Measurements from ENCODE around the gene AGBL4.

DNA sequence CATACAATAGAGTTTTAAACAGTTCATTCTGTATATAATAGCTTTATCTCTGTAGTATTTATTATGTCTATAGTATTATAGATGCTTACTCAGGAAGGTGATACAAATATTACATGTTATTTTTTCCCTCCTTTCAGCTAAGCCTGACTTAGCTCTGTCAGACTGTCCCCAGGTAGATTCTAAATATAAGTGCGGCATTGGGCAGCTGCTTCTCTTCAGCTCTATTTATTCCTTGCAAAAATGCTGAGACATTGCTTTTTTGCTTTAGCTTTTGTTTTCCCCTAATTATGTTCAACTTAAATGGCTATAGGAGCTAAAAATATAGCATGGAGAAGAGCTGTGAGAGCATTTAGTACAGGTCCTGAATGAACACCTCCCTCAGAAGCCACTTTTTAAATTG, 1043.8 kb downstream of the AGBL4 start:
- TF ChIP-seq, protein P1, sequence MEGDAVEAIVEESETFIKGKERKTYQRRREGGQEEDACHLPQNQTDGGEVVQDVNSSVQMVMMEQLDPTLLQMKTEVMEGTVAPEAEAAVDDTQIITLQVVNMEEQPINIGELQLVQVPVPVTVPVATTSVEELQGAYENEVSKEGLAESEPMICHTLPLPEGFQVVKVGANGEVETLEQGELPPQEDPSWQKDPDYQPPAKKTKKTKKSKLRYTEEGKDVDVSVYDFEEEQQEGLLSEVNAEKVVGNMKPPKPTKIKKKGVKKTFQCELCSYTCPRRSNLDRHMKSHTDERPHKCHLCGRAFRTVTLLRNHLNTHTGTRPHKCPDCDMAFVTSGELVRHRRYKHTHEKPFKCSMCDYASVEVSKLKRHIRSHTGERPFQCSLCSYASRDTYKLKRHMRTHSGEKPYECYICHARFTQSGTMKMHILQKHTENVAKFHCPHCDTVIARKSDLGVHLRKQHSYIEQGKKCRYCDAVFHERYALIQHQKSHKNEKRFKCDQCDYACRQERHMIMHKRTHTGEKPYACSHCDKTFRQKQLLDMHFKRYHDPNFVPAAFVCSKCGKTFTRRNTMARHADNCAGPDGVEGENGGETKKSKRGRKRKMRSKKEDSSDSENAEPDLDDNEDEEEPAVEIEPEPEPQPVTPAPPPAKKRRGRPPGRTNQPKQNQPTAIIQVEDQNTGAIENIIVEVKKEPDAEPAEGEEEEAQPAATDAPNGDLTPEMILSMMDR (IDR thresholded peaks at IDR 0.05 in 8 of 11, conservative IDR thresholded peaks at IDR 0.05 in 3 of 11): no peak
- no peak for TF ChIP-seq POLR2A (IDR thresholded peaks at IDR 0.05)
